SU-DHL-6 (cell line): ENCODE results near the gene C9orf57.

Experiments
- EZH2phosphoT487 ChIP-seq: fragments of 200-600 bp; sonication (generic), shearing (Covaris generic); conservative IDR thresholded peaks from 2 replicates; pipeline ENCODE4 v1.6.1; 2018; ENCODE audit warnings: mild to moderate bottlenecking, antibody characterized with exemption, low read length, moderate library complexity, mixed read lengths
- TF ChIP-seq, protein P1 (sequence below): fragments of 200-600 bp; sonication (generic); IDR thresholded peaks from one replicate; pipeline ENCODE4 v1.5.1; 2017; ENCODE audit warnings: antibody characterized with exemption, mild to moderate bottlenecking, low read length, moderate library complexity; ENCODE audit not compliant: insufficient read depth, poor library complexity, severe bottlenecking

DNA sequence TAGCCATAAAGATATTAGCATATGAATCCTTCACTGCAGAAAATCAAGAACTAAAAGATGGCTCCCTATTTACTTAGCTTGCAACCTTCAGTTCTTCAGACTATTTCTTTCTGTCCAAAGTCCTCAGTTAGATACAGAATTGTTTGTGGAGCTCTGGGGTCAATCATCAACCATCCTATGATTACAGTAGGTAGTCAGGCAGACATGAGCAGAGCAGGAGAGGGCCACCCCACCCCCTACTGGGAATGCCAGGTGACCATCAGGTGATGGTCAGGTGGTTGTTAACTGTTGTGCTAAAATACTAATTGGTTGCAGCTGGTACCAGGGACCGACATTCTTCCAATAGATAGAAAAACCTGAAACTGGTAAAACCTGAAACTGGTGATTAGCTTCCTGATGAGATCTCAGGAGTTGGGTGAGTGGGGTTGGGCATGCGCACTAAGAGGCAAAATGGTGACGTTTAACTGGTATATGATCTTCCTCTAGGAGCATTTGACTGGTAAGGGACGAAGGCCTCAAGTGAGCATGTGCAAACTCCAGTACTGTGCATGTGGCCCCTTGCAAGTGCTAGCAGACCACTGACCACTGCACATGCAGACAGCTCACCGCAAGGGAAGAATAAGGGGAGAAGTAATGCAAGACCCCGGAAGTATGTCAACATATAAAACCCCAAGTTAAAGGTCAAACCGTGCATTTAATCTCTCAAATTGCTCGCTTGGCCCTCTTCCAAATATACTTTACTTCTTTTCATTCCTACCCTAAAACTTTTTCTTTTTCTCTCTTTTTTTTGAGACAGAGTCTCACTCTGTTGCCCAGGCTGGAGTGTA lies 13.6 kb downstream of the C9orf57 start:
- TF ChIP-seq, protein P1, sequence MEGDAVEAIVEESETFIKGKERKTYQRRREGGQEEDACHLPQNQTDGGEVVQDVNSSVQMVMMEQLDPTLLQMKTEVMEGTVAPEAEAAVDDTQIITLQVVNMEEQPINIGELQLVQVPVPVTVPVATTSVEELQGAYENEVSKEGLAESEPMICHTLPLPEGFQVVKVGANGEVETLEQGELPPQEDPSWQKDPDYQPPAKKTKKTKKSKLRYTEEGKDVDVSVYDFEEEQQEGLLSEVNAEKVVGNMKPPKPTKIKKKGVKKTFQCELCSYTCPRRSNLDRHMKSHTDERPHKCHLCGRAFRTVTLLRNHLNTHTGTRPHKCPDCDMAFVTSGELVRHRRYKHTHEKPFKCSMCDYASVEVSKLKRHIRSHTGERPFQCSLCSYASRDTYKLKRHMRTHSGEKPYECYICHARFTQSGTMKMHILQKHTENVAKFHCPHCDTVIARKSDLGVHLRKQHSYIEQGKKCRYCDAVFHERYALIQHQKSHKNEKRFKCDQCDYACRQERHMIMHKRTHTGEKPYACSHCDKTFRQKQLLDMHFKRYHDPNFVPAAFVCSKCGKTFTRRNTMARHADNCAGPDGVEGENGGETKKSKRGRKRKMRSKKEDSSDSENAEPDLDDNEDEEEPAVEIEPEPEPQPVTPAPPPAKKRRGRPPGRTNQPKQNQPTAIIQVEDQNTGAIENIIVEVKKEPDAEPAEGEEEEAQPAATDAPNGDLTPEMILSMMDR, result no peak
- no peak for TF ChIP-seq EZH2phosphoT487
